Activated CD4-positive, alpha-beta T cell treated with anti-CD3 and anti-CD28 coated beads for 1 hour (primary cell): ENCODE data around the gene SNX8.
"Not testable (repeated sequence)": the region's sequence is repeated elsewhere in the genome, so short reads cannot be mapped to it uniquely, and the experiment has no call there.

Experiments used
- DNase-seq: peaks from one replicate; pipeline ENCODE4 v3.0.0-alpha.2; 2020

The SNX8 gene

GRCh38 chr7:2314209-2314955 lies at the start of gene SNX8:
SNX8 (minus strand) TSS chr7:2314441; CDS start chr7:2314421, 20 bp downstream.
- peak; percentile 95 for DNase-seq

DNA sequence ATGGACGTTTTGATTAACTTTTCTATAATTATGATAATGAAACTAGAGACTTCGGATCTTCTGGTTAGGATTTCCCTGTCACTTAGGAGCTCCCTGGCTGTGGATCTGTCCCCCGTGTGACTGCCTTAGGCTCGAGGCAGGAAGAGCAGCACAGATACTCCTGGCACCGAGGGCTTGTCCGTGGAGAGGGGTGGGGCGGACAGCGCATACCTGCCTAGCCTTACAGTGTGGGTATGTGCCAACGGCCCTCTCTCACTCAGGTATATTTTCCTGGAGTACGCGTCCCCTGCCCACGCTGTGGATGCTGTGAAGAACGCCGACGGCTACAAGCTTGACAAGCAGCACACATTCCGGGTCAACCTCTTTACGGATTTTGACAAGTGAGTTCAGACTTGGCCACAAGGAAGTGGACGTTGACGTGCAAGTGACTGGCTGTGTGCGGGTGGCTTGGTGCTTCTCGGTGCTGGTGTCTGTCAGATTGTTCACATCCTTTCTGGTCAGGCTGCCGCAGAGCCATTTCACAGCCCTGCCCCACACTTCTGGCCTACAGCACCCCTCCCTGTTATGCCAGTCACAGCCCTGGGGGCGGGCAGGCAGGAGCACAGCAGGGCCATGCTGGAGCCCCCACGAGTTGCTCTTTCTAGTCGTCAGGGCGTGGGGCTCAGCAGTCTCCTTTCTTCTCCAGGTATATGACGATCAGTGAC lies 48.3 kb upstream of the SNX8 start:
- DNase-seq, result no peak

DNA sequence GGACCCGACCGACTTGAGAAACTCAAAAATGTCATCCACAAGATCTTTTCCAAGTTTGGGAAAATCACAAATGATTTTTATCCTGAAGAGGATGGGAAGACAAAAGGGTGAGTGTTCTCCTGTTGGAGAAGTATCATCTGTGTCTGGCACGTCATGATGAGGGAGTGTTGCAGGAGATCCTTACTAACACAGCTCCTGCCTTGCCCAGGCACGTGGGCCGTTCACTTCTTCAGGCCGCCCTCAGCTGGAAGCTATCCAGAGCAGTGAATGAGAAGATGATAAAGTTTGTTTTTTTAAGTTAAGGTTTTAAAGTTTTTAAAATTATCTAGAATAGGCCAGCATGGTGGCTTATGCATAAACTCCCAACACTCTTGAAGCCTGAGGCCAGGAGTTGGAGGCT lies 46.6 kb upstream of the SNX8 start:
- DNase-seq, result no peak

- no peak for DNase-seq
Measured at GRCh38 chr7:2359610-2360009, 45.4 kb upstream of the SNX8 start.

DNA sequence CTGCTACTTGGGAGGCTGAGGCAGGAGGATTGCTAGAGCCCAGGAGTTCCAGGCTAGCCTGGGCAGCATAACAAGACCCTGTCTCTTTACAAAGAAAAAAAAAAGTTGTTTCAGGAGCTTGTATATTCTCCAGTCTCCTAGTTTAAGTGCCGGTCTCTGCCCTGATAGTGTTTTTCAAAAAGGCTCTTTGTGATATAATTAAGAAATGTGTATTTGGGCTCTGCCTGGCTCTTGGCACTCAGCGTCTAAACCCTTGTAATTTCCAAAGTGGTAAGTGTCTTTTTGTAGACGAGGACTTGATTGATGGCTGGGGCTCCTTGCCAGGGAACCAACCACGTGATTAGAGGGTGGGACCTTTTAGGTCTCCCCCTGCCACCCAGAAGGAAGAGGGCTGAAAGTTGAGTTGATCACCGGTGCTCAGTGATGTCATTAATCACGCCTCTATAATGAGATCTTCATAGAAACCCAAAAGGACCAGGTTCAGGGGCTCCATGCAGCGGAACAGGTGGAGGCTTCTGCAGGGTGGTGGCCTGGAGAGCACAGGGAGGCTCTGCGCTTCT lies 44.8 kb upstream of the SNX8 start:
- DNase-seq, result no peak

- DNase-seq, result no peak
Measured at GRCh38 chr7:2357571-2357970, 43.3 kb upstream of the SNX8 start.

GRCh38 chr7:2357165-2357564 lies 42.9 kb upstream of the SNX8 start:
- DNase-seq, result no peak

GRCh38 chr7:2355705-2356008 lies 41.4 kb upstream of the SNX8 start:
- DNase-seq, result no peak

DNA sequence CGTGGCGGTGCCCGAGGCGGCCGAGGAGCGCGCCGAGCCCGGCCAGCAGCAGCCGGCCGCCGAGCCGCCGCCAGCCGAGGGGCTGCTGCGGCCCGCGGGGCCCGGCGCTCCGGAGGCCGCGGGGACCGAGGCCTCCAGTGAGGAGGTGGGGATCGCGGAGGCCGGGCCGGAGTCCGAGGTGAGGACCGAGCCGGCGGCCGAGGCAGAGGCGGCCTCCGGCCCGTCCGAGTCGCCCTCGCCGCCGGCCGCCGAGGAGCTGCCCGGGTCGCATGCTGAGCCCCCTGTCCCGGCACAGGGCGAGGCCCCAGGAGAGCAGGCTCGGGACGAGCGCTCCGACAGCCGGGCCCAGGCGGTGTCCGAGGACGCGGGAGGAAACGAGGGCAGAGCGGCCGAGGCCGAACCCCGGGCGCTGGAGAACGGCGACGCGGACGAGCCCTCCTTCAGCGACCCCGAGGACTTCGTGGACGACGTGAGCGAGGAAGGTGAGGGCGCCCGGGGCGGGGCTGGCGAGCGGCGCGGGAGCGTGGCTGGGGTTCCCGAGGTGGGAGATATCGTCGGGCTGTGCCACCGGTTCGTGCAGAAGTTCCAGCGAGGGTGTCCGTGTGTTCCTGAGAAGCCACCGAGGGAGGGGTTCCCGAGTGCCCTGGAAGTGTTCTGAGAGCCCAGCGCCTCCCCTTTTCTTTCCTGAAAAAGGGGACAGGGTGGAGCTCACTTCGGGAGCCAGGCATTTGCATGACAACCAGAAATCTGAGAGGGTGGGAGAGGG lies 40.9 kb upstream of the SNX8 start:
- no peak for DNase-seq

GRCh38 chr7:2354186-2354938 lies 40.1 kb upstream of the SNX8 start, which contains the start of gene EIF3B:
EIF3B (plus strand) TSS chr7:2354827; CDS start chr7:2354922, 95 bp downstream.
- peak; percentile 84 for DNase-seq

DNA sequence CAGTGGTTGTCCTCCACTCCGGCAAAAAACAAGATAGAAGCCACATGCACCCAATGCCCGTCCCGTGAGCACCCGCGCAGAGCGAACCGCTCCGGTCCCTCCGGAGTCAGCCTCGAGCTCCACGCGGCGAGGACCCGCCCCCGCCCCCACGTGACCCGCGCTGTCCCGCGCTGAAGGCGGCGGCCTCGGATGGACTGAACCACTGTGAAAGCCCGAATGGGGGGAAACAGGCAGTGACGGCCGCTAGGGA lies 39.6 kb upstream of the SNX8 start:
- peak; percentile 88 for DNase-seq

DNA sequence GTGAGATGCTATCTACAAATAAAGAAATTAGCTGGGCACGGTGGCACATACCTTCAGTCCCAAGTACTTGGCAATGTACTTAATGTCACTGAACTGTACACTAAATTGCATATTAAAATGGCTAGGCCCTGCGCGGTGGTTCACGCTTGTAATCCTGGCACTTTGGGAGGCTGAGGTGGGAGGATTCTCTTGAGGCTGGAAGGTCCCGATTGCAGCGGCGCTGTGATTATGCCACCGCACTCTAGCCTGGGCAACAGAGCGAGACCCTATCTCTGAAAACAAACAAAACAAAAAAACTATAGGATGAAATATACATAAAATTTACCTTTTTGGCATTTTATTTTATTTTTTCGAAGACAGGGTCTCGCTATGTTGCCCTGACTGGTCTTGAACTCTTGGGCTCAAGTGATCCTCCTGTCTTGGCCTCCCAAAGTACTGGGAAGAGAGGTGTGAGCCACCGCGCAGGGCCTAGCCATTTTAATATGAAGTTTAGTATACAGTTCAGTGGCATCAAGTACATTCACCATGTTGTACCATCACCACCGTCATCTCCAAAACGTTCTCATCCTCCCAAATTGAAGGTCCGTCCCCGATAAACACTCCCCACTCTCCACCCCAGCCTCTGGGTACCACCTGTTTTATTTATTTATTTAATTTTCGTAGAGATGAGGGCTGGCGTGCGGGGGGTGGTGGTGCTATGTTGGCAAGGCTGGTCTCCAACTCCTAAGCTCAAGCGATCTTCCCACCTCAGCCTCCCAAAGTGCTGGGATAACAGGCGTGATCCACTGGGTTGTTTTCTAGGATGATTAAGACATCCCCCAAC lies 39.1 kb upstream of the SNX8 start:
- DNase-seq, result no peak

GRCh38 chr7:2350861-2351260 lies 36.6 kb upstream of the SNX8 start:
- DNase-seq, result no peak

- no peak for DNase-seq
Measured at GRCh38 chr7:2350055-2350454, 35.8 kb upstream of the SNX8 start.

- DNase-seq, result not testable (repeated sequence)
Measured at GRCh38 chr7:2347351-2348063, 33.3 kb upstream of the SNX8 start.

DNA sequence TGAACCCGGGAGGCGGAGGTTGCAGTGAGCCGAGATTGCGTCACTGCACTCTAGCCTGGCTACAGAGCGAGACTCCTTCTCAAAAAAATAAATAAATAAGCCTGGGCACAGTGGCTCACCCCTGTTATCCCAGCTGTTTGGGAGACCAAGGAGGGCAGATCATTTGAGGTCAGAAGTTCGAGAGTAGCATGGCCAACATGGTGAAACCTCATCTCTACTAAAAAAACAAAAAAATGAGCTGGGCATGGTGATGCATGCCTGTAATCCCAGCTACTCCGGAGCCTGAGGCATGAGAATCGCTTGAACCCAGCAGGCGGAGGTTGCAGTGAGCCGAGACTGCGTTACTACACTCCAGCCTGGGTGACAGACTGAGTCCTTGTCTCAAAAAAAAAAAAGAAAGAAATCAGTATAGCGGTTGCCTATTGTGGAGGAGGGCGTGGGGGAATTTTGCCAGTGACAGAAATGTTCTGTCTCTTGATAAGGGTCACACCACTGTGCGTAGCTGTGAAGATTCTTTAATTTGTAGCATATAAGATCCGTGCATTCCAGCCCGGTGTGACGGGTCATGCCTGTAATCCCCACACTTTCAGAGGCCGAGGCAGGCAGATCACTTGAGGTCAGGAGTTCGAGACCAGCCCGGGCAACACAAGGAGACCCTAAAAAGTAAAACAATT lies 22.5 kb upstream of the SNX8 start:
- DNase-seq, result no peak

- not testable (repeated sequence) for DNase-seq
Measured at GRCh38 chr7:2332606-2333231, 18.5 kb upstream of the SNX8 start.

GRCh38 chr7:2331707-2332106 lies 17.5 kb upstream of the SNX8 start:
- DNase-seq, result no peak

- DNase-seq, result no peak
Measured at GRCh38 chr7:2330493-2330892, 16.3 kb upstream of the SNX8 start.

DNA sequence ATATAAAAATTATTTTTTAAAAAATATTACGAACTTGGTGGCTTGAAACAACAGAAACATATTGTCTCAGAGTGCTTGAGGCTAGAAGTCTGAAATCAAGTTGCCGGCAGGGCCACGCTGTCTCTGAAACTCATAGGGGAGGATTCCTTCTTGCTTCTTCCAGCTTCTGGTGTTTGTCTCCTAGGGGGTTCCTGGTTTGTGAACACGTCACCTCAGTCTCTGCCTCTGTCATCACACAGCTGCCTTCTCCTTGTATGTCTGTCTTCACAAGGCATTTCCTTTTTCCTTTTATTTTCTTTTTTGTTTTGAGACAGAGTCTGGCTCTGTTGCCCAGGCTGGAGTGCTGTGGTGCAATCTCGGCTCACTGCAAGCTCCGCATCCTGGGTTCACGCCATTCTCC lies 12.7 kb upstream of the SNX8 start:
- DNase-seq, result no peak
